Esophagus muscularis mucosa (tissue), 4 donors: Measurements from ENCODE around the gene CHFR. TPM values are rescaled to one million over a fixed set of nuclear protein-coding genes. Genes with fewer than 3 reads are reported as not detected.

Experiments used
- DNase-seq: peaks from one replicate; pipeline ENCODE4 v3.0.0-alpha.2; 2017; ENCODE audit errors: extremely low spot score
- H3K27ac ChIP-seq, 4 donors: fragments of 200-600 bp; sonication (generic); replicated peaks in 1 of 4; 1 replicate in 3 of 4; 2 replicates in 1 of 4; pipeline ENCODE4 v1.5.1; 2016 to 2019; ENCODE audit warnings: mild to moderate bottlenecking in 1 of 4
- H3K27me3 ChIP-seq, 4 donors: fragments of 200-600 bp; sonication (generic); one replicate each; pipeline versions ENCODE4 v1.5.1 to v1.6.0; 2016 to 2019
- H3K36me3 ChIP-seq, 4 donors: fragments of 200-600 bp; sonication (generic); one replicate each; pipeline ENCODE4 v1.5.1; 2016 to 2019
- H3K4me1 ChIP-seq, 4 donors: fragments of 200-600 bp; sonication (generic); one replicate each; pipeline ENCODE4 v1.5.1; 2016 to 2019
- H3K4me3 ChIP-seq, 4 donors: fragments of 200-600 bp; sonication (generic); 1 replicate in 2 of 4; 2 replicates in 2 of 4; pipeline ENCODE4 v1.5.1; 2016 to 2019; ENCODE audit warnings: mild to moderate bottlenecking in 4 of 4, moderate library complexity in 1 of 4
- H3K9me3 ChIP-seq, 4 donors: fragments of 200-600 bp; sonication (generic); 1 replicate in 3 of 4; 2 replicates in 1 of 4; pipeline ENCODE4 v1.5.1; 2016 to 2019
- EP300 ChIP-seq: sonication (generic); formaldehyde crosslinking; IDR thresholded peaks from one replicate; pipeline ENCODE4 v1.6.1; 2017; ENCODE audit warnings: antibody characterized with exemption
- POLR2A ChIP-seq: fragments of 450-650 bp; IDR thresholded peaks from one replicate; pipeline ENCODE4 v1.6.1; 2017; ENCODE audit warnings: antibody characterized with exemption, moderate library complexity, mild to moderate bottlenecking, low read depth
- POLR2AphosphoS5 ChIP-seq, 2 donors: sonication (generic); formaldehyde crosslinking; IDR thresholded peaks; one replicate each; pipeline ENCODE4 v1.6.1; 2017; ENCODE audit warnings: antibody characterized with exemption in 2 of 2
- WGBS: methylation state at CpG from one replicate; pipeline ENCODE4 v1.1.5; 2018; 5-methylcytosine and 5-hydroxymethylcytosine counted together
- intact Hi-C: fragments of 100-400 bp; cut with DNase I; formaldehyde crosslinking; loops from one replicate; pipeline ENCODE4 v1.15.1; 2023
- total RNA-seq, 4 donors: library from RNA; depleted of rRNA; stranded (reverse); fragments of >200 nt; gene quantifications; one replicate each; pipeline versions ENCODE4 v1.1.0 to v1.2.1, GENCODE V29; 2016
- TF ChIP-seq, protein P1 (sequence below), 3 experiments: fragments of 200-600 bp in 2 of 3; fragments of 450-650 bp in 1 of 3; sonication (generic) in 2 of 3; IDR thresholded peaks; one replicate each; pipeline ENCODE4 v1.5.1; 2017 to 2019; ENCODE audit warnings: antibody characterized with exemption in 3 of 3, mild to moderate bottlenecking in 2 of 3, moderate library complexity in 1 of 3

Gene CHFR
- total RNA-seq, 4 donors from 2014 or later: 35.7 to 41.7 (median 40.0) TPM

DNA sequence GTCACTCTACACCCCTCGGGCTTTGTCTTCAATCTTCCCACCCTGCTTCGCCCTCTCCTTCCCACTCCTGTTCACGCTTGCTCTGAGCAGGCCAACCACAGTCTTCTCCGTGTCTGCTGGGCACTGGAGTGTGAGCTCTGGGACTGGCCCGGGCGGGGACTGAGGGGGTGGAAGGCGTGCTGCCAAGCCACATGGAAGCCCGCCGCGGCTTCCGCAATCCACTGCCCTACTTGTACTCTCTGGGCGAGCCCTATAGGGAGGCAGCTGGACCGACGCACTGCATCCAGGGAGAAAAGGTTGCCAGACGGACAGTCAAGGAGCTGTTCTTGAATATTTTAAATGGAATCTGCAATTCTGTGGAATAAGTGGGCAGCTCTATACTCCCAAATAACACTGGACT is 83.5 kb downstream of the CHFR start:
- Histone ChIP-seq H3K36me3 (peaks cover 74 to 98% (median 94%) of the 10 kb centered on the region in 4 donors), H3K27ac (no peak overlapping the region), H3K9me3 (no peaks in the 10 kb centered on the region), H3K27me3 (no peaks in the 10 kb centered on the region), H3K4me3 (no peak overlapping the region), H3K4me1 (no peaks in the 10 kb centered on the region)
- intact Hi-C loops: no loop called here
- no peak for DNase-seq
- TF ChIP-seq, protein P1, sequence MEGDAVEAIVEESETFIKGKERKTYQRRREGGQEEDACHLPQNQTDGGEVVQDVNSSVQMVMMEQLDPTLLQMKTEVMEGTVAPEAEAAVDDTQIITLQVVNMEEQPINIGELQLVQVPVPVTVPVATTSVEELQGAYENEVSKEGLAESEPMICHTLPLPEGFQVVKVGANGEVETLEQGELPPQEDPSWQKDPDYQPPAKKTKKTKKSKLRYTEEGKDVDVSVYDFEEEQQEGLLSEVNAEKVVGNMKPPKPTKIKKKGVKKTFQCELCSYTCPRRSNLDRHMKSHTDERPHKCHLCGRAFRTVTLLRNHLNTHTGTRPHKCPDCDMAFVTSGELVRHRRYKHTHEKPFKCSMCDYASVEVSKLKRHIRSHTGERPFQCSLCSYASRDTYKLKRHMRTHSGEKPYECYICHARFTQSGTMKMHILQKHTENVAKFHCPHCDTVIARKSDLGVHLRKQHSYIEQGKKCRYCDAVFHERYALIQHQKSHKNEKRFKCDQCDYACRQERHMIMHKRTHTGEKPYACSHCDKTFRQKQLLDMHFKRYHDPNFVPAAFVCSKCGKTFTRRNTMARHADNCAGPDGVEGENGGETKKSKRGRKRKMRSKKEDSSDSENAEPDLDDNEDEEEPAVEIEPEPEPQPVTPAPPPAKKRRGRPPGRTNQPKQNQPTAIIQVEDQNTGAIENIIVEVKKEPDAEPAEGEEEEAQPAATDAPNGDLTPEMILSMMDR (IDR thresholded peaks at IDR 0.05): no peak
- TF ChIP-seq EP300 (no peak), POLR2A (no peak), POLR2AphosphoS5 (IDR thresholded peaks at IDR 0.05) (no peak)
- WGBS: 92% methylated on average over 15 of the region's 15 CpGs

DNA sequence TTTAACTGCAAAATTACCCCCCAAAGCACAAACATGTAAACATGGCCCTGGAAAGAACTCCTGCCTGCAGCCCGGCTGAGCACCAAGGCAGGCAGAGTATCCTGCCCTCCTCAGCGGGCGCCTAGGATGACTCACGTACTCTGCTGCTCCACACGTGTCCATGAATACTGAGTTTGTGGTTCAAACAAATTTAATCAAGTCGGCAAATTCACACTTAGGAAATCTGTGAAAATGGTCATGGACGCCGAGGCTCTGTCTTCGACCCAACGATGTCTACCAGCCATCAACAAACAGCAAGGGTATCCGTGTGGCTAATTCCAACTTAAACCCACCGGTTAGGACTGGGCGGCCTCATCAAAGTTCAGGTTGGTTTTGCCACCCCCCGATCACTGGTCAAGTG is 84.3 kb downstream of the CHFR start:
- Histone ChIP-seq H3K27me3 (no peaks in the 10 kb centered on the region), H3K9me3 (no peaks in the 10 kb centered on the region), H3K4me3 (no peak overlapping the region), H3K4me1 (no peaks in the 10 kb centered on the region), H3K36me3 (peaks cover 82 to 98% (median 94%) of the 10 kb centered on the region in 4 donors), H3K27ac (no peak overlapping the region)
- DNase-seq: no peak
- intact Hi-C loops: no loop called here
- 90% methylated on average over 13 of the region's 14 CpGs for WGBS
- TF ChIP-seq, protein P1 (IDR thresholded peaks at IDR 0.05): no peak
- TF ChIP-seq POLR2A (no peak), EP300 (no peak), POLR2AphosphoS5 (IDR thresholded peaks at IDR 0.05) (no peak)

DNA sequence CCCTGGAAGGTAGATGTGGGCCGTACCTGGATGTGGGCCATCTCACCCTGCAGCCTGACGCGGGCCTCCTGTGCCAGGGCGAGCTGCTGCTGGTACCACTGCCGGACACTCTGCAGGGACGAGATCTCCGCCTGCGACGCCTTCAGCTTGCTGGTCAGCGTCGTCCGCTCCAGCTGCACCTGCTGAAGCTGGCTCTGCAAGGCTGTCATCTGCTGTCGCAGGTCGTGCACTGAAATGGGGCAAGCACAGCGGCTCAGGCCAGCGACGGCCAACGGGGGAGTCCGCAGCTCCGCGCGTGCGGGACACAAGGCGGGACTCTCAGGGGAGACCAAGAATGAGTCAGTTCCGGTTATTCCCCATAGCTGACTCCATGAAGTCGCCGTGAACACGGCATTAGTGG is 85.7 kb downstream of the CHFR start:
- TF ChIP-seq, protein P1 (IDR thresholded peaks at IDR 0.05): no peak
- TF ChIP-seq EP300: no peak
- no peak for TF ChIP-seq POLR2AphosphoS5 (IDR thresholded peaks at IDR 0.05)
- no peak for TF ChIP-seq POLR2A
- 91% methylated on average over 19 of the region's 28 CpGs for WGBS
- no peak for DNase-seq
- Histone ChIP-seq H3K9me3 (no peaks in the 10 kb centered on the region), H3K36me3 (peaks cover 90 to 98% (median 94%) of the 10 kb centered on the region in 4 donors), H3K27ac (no peak overlapping the region), H3K27me3 (no peaks in the 10 kb centered on the region), H3K4me3 (no peak overlapping the region), H3K4me1 (no peaks in the 10 kb centered on the region)
- intact Hi-C loops: no loop called here

DNA sequence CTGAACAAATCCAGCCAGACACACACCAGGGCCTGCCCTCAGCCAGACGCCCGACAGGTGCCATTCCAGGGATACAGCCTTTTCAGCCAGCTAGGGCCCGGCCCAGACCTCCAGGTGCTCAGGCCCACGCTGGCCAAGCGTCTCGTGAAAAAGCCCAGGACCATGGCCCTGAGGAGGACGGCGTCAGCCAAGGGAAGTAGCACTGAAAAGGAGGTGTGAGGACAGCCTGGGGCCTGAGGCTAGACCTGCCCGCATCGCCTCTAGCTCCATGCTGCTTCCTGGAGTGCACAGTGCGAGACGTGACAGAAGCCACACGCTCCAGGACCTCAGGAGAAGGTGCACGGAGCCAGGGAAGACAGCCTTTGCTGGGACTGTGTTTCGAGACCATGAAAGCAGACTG is 88.6 kb downstream of the CHFR start:
- H3K36me3 ChIP-seq: peaks cover 91 to 100% (median 98%) of the 10 kb centered on the region in 4 donors
- 86% methylated on average over 12 of the region's 15 CpGs for WGBS
- intact Hi-C loops: no loop called here

More for the DNA sequence above, 88.6 kb downstream of the CHFR start:
- Histone ChIP-seq H3K27ac (no peak overlapping the region), H3K9me3 (no peaks in the 10 kb centered on the region), H3K27me3 (no peaks in the 10 kb centered on the region), H3K4me3 (no peak overlapping the region), H3K4me1 (no peaks in the 10 kb centered on the region)
- TF ChIP-seq EP300: no peak
- TF ChIP-seq, protein P1 (IDR thresholded peaks at IDR 0.05): no peak
- no peak for DNase-seq
